Mononuclear cell (primary cell): ENCODE results near the gene NEGR1. TPM values are rescaled to one million over a fixed set of nuclear protein-coding genes. Genes with fewer than 3 reads are reported as not detected.
"Not testable (repeated sequence)": the region's sequence is repeated elsewhere in the genome, so short reads cannot be mapped to it uniquely, and the experiment has no call there.

Experiments used
- H3K27me3 ChIP-seq: 2 replicates; pipeline ENCODE4 v1.6.0; 2011; ENCODE audit warnings: low read length, control low read depth; ENCODE audit not compliant: insufficient read depth
- H3K4me1 ChIP-seq: 2 replicates; pipeline ENCODE4 v1.5.1; 2011; ENCODE audit warnings: mild to moderate bottlenecking, low read length, control low read depth; ENCODE audit not compliant: insufficient read depth
- H3K4me3 ChIP-seq: 2 replicates; pipeline ENCODE4 v1.5.1; 2011; ENCODE audit warnings: mild to moderate bottlenecking, low read length, moderate library complexity
- H3K9me3 ChIP-seq: 2 replicates; pipeline ENCODE4 v1.5.1; 2011; ENCODE audit warnings: low read depth, mild to moderate bottlenecking, control low read depth, low read length
- total RNA-seq: library from RNA; depleted of rRNA; stranded (reverse); fragments of >200 nt; gene quantifications from one replicate; pipeline ENCODE4 v1.2.3, GENCODE V29; 2012

The NEGR1 gene
- total RNA-seq, 1 donor: 0.31 TPM

DNA sequence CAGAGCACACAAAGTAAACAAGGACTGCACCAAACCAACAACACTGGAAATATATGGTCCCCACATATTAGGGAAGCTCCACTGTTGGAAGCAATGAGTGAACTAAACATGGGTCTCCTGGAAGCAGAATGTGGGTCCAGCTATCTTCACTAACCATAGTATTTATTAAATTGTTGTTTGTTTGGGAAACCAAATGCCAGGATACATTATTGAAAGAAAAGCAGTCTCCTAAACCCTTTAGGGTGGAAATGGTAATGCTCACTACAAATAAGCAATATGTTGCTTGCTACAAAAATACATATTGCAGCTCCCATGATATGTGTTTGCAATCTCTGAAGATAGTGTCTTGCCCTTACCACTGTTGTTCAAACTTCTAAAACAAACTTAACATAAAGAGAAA, 2.2 kb downstream of the NEGR1 start:
- H3K4me3 ChIP-seq: no peak overlapping the region
- no peaks in the 10 kb centered on the region for H3K9me3 ChIP-seq
- H3K4me1 ChIP-seq: peaks cover 26% of the 10 kb centered on the region
- peaks cover 3% of the 10 kb centered on the region for H3K27me3 ChIP-seq

DNA sequence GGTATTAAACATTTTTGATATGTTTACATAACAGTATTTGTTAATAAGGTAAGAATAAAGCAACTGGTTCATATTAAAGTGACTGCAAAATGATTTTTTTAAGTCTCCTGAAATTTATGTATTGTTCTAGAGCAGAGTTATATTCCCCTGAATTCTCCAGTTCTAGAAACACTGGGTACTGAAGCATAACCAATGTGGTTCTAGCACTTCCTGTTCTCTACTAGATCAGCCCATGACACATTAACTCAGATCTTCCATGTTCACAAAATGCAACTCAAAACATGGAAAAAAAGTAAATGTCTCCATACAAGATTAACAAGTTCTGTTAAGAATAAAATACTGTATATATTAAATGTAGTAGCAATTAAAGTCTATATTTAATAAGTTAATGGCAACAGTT, 3.9 kb downstream of the NEGR1 start:
- Histone ChIP-seq H3K4me1 (peaks cover 17% of the 10 kb centered on the region), H3K4me3 (no peak overlapping the region), H3K27me3 (no peaks in the 10 kb centered on the region), H3K9me3 (no peaks in the 10 kb centered on the region)

DNA sequence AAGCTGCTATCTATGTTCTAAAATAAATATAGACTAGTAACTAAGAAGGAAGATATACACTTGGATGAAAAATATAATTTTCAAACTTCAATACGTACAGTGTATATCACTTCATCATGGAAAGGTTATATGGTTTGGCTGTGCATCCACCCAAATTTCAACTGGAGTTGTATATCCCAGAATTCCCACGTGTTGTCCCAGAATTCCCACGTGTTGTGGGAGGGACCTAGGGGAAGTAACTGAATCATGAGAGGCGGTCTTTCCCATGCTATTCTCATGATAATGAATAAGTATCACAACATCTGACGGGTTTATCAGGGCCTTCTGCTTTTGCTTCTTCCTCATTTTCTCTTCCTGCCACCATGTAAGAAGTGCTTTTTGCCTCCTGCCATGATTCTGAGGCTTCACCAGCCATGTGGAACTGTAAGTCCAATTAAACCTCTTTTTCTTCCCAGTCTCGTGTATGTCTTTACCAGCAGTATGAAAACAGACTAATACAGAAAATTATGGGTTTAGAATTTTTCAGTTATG, 10.7 kb downstream of the NEGR1 start:
- Histone ChIP-seq H3K4me1 (no peaks in the 10 kb centered on the region), H3K27me3 (no peaks in the 10 kb centered on the region), H3K4me3 (no peak overlapping the region), H3K9me3 (no peaks in the 10 kb centered on the region)

DNA sequence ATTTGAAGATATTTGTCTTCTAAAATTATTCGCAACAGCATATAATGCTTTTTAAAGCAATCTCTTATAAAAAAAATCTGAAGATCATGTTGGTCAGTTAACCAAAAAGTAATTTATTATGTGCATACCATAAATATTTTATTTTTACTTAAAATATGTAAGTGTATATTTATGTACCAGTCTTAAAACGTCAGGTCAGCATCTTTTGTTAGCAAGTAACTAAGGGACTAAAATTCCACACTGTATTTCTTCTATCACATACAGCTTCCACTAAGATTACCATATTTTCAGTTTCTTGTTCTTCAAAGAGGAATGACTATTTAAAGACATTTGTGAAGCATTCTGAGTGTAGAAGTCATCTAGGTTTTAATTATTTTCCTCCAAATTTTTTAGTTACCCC, 19.6 kb downstream of the NEGR1 start:
- no peaks in the 10 kb centered on the region for H3K4me1 ChIP-seq
- no peaks in the 10 kb centered on the region for H3K9me3 ChIP-seq
- no peaks in the 10 kb centered on the region for H3K27me3 ChIP-seq
- H3K4me3 ChIP-seq: no peak overlapping the region

DNA sequence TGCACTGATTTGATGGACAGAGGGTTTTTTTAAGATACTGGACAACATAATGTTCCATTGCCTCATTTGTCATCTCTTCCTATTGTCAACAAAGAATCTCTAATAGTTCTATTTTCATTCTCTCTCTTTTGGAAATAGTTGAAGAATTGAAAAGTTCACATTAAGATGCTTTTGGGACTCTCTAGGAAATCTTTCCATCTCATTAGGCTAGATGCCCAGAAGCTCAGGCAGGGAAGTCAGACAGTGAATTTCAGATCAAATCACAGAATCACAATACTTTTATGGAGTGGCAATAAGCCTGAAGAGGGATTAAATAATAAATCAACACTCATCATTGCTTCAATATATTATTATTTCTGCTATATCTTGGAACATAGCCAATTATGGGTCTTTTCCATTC, 29.2 kb downstream of the NEGR1 start:
- Histone ChIP-seq H3K27me3 (no peaks in the 10 kb centered on the region), H3K4me3 (no peak overlapping the region), H3K9me3 (no peaks in the 10 kb centered on the region), H3K4me1 (no peaks in the 10 kb centered on the region)

DNA sequence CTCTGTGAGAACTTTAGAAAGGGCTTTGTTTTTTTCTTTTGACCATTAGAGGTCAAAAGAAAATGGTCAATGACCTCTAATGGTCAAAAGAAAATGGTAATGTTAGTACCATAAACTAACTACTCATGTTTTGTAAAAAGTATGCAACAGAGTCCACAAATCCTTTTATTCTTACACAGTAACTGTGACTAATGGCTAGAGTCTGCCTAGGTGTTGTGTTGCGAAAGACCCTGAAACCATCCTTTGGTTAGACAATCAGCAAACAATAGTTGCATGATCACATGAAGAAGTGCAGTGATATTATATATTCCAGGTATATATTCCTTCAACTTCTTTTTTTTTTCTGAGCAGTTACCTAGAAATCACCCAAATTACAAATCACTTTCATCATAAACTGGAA, 40.9 kb downstream of the NEGR1 start:
- Histone ChIP-seq H3K4me1 (no peaks in the 10 kb centered on the region), H3K9me3 (no peaks in the 10 kb centered on the region), H3K27me3 (no peaks in the 10 kb centered on the region), H3K4me3 (no peak overlapping the region)

DNA sequence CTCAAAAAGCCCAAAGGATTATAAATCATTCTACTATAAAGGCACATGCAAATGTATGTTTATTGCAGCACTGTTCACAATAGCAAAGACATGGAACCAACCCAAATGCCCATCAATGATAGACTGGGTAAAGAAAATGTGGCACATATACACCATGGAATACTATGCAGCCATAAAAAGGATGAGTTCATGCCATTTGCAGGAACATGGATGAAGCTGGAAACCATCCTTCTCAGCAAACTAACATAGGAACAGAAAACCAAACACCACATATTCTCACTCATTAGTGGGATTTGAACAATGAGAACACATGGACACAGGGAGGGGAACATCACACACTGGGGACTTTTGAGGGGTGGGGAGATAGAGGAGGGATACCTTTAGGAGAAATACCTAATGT, 46.4 kb downstream of the NEGR1 start:
- not testable (repeated sequence) for H3K4me3 ChIP-seq, H3K27me3 ChIP-seq, H3K4me1 ChIP-seq

DNA sequence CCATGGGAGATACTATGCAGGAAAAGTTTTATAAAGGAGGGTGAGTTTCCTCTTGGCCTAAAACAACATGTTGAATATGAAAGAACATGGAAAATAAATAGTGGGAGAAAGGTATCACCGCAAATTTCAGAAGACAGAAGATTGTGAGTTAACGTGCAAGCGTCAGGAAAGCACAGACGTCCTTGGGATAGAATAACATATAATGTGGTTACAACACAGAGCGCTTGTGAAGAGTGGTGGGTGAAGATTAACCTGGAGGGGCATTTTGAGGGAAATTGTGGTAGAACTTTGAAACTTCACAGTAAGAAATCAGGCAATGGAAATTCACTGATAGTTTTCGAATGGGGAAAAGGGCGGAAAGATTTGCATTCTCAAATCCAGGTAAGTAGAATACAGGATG, 47.3 kb downstream of the NEGR1 start:
- Histone ChIP-seq H3K27me3 (no peaks in the 10 kb centered on the region), H3K4me3 (no peak overlapping the region), H3K9me3 (no peaks in the 10 kb centered on the region), H3K4me1 (no peaks in the 10 kb centered on the region)

More for the DNA sequence above, 46.4 kb downstream of the NEGR1 start:
- H3K9me3 ChIP-seq: not testable (repeated sequence)

DNA sequence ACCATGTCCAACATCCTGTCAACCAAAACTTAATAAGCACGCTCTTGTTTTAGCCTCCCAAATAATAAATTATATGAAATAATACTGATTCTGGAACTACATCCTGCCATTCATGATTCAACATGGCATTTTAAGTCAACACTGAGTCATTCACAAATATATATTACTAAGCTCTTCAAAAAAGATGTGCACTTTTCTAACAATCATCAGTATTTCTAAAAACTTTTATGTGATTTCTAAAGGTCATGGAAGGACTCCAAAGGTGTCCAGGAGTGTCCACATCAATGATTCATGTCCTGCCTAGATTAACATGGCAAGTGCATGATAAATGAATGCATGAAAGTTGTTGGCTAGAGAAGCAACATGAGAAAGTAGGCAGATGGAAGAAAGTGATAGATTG, 51.6 kb downstream of the NEGR1 start:
- Histone ChIP-seq H3K4me3 (no peak overlapping the region), H3K4me1 (no peaks in the 10 kb centered on the region), H3K9me3 (no peaks in the 10 kb centered on the region), H3K27me3 (no peaks in the 10 kb centered on the region)

DNA sequence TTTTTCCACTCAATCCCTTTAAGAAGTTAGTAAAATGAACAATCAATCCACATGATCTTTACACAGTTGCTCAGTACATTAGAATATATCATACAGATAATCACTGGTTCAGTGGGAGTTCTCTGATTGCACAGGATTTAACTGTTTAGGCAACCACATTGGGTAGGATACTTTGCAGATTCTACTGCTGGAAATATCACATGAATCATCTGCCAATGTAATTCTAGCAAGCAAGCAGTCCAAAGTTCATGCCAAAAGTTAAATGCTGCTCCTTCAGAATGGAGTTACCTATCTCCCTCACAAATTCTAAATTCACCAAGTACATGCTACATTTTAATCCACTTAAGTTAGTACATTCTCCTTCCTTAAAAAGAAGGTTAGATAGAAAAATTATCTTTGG, 52.4 kb downstream of the NEGR1 start:
- Histone ChIP-seq H3K4me3 (no peak overlapping the region), H3K27me3 (no peaks in the 10 kb centered on the region), H3K4me1 (no peaks in the 10 kb centered on the region), H3K9me3 (no peaks in the 10 kb centered on the region)

DNA sequence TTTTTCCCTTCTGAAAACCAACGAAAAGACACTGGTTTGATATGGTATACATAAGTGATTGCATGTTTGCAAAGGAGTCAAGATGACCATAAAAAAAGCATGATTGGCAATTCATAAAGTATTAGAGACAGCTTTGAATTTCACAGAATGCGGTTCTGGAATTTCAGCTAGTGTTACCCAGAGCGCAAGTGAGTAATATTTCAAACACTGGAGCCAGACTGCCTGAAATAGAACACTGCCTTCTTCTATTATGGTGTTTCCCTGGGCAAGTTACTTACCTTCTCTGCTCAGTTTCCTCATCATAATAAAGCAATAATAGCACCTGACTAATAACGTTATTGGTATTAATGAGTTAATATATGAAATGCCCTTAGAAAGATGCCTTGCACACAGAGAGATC, 54.7 kb downstream of the NEGR1 start:
- H3K27me3 ChIP-seq: no peaks in the 10 kb centered on the region
- no peaks in the 10 kb centered on the region for H3K9me3 ChIP-seq
- no peaks in the 10 kb centered on the region for H3K4me1 ChIP-seq
- H3K4me3 ChIP-seq: no peak overlapping the region

DNA sequence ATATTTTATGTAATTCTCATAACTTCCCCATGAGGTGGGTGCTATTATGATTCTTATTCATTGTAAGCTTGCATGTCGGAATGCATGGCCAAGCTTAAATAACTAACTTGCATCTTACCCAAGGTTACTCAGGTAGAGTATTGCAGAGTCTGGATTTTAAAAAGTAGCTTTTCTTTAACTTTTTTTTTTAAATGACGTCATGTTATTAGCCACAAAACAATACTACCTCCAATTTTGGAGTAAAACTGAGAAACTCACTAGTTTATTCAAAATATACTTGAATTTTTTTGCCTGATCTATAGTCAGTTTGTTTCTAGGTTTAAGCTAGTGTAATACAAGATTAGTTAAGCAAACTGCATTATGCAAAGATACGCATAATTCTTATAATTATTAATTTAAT, 57.8 kb downstream of the NEGR1 start:
- H3K4me3 ChIP-seq: no peak overlapping the region
- no peaks in the 10 kb centered on the region for H3K9me3 ChIP-seq
- H3K27me3 ChIP-seq: no peaks in the 10 kb centered on the region
- no peaks in the 10 kb centered on the region for H3K4me1 ChIP-seq

DNA sequence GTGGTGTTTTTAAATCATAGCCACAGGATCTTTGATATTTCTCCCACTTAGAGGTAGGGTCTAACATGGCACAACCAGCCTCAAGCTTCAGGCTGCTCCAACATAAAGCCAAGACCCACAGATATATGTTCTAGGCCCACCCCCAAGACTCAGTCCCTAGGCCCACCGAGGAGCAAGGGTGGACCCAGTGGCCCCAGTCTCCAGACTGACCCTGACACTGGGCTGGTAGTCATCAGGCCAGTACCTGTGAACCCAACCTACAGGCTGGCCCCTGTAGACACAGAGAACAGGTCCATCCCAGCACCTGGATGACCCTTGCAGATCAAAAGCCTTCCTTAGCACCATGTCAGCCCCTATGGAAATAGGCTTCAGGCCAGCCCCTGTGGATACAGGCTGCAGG, 60.5 kb downstream of the NEGR1 start:
- Histone ChIP-seq H3K9me3 (no peaks in the 10 kb centered on the region), H3K27me3 (no peaks in the 10 kb centered on the region), H3K4me1 (no peaks in the 10 kb centered on the region), H3K4me3 (no peak overlapping the region)

DNA sequence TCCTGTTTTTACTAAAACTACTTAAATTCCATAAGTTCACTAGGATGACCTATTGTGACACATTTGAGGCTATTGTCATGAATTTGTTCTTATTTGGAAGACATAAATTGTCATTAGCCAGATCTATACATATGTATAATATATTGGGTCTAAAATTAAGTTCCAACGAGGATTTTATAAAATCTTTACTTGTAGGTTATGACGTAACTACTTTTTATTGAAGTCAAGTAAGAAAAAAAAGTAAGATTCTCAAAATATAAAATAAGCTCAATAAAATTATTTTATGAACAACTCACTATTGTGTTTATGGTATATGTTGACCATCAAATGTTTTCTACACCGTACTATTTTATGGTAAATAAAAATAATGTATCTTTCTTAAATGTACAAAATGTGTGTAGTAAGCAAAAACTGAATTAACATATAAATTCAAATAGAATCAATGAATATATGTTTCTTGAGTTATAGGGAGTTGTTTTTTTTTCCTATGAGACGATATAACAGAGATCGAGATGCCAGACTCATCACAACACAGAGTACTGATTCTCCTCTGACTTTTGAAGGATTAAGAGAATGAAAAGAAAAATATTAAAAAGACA, 64.1 kb downstream of the NEGR1 start:
- Histone ChIP-seq H3K27me3 (no peaks in the 10 kb centered on the region), H3K4me3 (no peak overlapping the region), H3K9me3 (no peaks in the 10 kb centered on the region), H3K4me1 (no peaks in the 10 kb centered on the region)

DNA sequence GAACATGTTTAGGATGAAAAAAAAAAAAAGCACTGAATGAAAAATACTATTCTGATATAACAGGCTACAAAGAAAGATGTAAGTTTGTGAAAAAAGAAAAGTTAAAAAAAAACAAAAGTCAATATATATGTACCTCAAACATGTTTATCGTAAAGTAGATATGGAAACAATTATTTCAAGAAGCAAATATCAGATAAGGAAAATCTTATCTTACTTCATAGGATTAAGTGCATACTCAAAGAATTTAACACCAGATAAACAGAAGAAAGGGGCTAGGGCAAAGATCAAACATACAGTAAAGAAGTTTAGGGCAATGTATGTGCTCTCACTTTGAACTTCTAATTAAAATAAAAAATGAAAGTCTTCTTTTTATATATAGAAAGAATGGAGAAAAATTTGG, 75.3 kb downstream of the NEGR1 start:
- Histone ChIP-seq H3K9me3 (no peaks in the 10 kb centered on the region), H3K4me3 (no peak overlapping the region), H3K4me1 (no peaks in the 10 kb centered on the region), H3K27me3 (no peaks in the 10 kb centered on the region)

DNA sequence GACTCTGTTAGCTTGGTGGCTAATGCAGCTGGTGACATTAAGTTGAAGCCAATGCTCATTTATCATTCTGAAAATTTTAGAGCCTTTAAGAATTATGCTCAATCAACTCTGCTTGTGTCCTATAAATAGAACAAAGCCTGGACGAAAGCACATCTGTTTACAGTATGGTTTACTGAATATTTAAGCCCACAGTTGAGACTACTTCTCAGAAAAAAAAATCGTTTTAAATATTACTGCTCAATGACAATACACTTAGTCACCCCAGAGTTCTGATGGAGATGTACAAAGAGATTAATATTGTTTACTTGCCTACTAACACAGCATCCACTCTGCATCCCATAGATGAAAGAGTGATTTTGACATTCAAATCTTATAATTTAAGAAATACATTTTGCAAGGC, 79.6 kb downstream of the NEGR1 start:
- H3K9me3 ChIP-seq: no peaks in the 10 kb centered on the region
- H3K4me3 ChIP-seq: no peak overlapping the region
- H3K27me3 ChIP-seq: no peaks in the 10 kb centered on the region
- no peaks in the 10 kb centered on the region for H3K4me1 ChIP-seq
